RPMI7951 (cell line): Measurements from ENCODE around the gene ATP1A1. TPM values are rescaled to one million over a fixed set of nuclear protein-coding genes. Genes with fewer than 3 reads are reported as not detected.

Source experiments
- DNase-seq: peaks from one replicate; pipeline ENCODE4 v3.0.0-alpha.2; 2012; ENCODE audit warnings: low read depth
- total RNA-seq: library from RNA; depleted of rRNA; stranded (reverse); fragments of >200 nt; shearing (Covaris generic); gene quantifications from 2 replicates; pipeline ENCODE4 v1.2.3, GENCODE V29; 2014

Gene ATP1A1
- total RNA-seq, 1 experiment from 2014 or later, result 57.3 TPM

DNA sequence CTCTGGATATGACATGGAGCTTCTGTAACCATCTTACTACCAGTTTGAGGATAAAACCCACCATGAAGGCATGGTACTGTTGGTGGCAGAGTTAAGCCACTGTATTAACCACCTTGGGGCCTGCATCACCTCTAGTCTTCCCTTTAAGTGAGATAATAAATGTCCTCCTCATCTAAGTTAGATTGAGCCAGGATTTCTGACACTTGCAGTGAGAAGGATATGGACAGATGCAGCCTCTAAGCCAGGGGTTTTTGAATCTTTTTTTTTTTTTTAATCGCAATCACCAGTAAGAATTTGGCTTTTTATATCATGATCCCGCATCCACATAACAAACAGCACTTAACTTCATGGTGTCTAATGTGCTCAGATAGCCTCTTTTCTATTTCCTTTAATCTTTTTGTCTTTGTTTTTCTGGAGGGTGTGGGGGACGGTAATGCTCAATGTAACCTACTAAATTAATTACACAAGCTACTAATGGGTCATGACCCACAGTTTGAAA, 42.2 kb downstream of the ATP1A1 start:
- DNase-seq, result no peak

DNA sequence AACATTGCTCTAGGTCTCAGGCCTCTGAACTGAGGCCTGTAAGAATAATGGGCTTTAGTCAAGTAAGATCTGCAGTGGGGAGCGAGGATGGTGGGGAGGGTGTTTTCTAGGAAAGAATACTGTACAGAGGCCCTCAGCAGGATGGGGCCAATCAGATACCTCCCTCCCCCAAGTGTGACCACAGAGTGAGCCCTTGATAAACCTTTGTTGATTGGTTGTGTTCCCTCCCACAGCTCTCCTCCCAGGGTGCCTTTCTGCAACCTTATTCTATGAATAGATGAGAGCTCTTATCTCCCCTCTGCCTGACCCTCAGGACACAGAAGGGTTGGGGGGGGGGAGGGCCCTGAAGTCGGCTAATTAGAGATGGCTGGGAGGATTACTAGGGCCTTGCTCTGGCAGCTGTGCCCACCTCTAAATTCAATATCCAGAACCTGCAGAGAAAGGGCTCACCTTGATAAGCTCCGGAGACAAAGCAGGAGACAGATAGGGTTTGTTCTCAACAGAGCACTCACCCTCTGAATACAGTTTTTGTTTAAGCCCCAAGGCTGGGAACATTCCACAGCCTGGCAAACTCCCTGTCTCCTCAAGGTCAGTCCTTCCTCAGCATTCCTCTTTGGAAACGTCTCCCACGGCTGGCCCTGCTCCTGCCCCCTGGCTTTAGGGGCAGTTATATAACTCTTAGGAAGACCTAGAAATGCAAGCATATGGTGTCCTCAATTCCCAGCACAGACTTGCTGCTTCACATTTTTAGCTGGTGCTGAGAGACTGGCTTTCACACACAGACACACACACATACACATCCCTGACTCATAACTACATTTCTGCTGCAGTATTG, 42.9 kb downstream of the ATP1A1 start:
- DNase-seq, result no peak

DNA sequence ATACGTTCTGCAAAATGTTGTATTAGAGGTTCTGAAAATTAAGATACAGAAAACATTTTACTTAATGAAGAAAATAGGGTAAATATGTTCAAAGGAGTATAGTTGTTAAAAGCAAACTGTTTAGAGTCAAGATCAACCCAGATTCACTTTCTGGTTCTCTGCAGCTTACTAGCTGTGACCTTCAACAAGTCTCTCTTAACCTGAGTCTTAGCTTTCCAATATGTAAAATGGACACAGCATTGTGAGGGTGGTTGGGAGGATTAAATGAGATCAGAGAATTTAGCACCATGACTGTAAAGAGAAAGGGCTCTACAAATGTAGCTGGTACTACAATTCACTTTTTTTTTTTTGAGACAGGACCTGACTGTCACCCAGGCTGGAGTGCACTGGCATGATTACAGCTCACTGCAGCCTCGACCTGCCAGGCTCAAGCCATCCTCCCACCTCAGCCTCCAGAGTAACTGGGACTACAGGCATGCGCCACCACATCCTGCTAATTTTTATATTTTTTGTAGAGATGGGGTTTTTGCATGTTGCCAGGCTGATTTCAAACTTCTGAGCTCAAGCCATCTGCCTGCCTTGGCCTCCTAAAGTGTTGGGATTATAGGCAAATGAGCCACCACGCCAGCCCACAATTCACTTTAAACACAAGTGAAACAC, 43.9 kb downstream of the ATP1A1 start:
- DNase-seq, result no peak

DNA sequence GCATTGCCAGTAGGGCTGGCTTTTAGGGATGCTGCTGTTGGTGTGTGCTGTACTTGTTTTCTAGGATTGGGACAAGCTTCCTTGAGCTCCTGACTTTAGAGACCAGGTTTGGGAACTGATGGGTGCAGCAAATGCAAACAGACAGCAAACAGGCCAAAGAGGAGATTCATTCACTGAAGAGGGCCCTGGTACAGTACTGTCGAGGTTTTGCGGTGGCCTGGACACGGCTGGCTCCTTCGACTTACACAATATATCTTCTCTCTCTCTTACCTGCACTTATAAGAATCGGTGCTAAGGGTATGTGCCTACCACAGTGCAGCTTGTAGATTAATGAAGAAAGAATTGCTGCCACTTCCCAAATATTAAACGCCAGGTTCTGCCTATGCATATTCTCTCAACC, 44.6 kb downstream of the ATP1A1 start:
- no peak for DNase-seq

DNA sequence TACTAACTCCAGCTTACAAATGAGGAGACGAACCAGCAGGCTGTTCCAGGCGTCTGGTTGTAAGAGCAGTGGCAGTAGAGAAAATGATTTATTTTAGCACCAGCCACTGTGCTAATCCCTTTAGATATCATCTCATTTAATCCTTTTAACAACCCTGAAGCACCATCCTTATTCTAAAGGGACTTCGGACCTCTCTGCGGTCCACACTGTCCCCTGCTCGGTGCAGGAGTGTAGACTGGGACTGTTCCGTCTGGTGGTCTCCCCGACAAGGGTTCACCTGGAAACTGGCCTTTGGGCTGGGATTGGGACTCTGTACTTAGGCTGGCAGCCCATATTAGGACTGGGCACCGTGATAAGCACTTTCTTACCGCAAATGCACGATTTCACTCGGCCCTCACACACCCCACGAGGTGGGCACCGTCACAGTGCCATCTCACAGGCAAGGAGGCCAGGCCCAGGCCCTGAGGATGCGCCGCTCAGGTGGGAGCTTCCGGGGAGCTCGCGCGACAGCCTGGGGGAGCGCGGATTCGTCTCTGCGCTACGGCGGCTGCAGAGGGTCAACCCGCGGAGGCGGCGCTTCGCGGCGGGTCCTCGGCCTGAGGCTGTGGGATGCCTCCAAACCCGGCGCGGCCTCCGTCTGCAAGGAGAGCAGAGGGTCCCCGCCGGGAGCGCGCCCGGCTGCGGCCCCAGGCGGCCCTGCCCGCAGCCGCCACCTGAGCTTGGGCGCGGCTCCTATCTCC, 45.2 kb downstream of the ATP1A1 start:
- peak; percentile 82 for DNase-seq

DNA sequence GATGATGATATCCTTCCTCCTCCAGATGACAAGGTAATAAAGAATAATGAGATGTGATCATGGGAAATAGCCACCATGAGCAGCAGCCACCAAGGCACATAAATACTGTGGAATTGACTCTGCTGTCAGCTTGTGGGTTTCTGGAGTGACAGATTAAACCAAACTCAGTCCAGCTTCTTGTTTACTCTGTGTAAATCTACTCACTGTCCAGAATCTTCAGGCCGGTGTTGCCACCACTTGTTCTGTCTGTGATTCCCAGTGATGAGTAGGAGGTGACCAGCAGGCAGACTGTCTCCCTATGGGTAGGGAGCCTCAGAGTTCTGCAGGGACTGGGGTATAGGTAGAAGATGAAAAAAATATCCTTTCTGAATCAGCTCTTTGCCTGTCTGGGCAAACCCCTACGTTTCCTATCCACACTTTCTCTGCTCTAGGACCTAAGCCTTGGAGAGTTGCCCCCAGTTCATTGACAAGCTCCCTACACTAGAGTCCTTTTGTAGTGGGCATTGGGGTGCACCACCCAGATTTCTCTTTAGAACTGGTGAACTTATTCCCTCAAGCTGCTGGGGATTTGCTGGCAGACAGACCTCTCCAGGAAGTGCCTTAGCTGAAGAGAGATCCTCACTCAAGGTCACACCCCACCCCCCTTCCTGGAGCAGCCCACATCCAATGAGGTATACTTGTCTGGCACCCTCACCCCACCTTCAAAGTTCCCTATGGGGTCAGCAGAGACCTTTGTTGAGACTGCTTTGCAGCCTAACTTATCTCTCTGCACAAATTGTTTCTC, 47.6 kb downstream of the ATP1A1 start:
- DNase-seq, result no peak

DNA sequence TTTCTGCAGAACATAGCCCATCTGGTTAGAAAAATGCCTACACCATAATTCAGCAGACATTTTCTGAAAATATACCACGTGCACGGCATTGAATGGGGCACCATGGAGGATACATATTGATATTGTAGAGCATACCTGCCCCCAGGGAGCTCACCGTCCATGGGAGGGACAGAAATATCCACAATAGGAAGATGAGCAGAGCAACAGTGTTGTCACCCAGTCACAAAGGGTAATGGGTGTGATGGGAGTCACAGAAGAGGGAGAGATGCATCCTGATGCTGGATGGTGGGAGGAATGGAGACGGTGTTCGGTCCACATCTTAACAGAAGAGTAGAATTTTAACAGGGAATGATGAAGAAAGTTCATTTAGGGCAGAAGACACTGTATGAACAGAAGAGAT, 51.4 kb downstream of the ATP1A1 start:
- no peak for DNase-seq

DNA sequence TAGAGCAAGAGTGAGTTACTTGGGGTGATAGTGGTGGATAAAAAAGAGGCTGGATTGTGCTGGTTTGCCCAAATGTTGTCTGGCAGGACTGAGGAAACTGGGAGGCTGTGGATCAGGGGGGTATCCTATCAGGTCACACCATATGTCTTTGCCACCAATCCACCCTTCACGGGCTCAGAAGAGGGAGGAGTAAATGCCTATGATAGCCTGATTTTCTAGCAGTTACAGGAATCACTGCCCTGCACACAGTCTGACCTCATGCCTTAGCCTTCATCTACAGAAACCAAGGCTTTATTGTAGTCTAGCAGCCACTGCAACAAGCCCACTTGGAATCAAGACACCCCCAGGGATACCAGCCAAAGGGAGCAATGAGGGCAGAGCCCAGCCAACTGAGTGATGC, 51.8 kb downstream of the ATP1A1 start:
- no peak for DNase-seq

DNA sequence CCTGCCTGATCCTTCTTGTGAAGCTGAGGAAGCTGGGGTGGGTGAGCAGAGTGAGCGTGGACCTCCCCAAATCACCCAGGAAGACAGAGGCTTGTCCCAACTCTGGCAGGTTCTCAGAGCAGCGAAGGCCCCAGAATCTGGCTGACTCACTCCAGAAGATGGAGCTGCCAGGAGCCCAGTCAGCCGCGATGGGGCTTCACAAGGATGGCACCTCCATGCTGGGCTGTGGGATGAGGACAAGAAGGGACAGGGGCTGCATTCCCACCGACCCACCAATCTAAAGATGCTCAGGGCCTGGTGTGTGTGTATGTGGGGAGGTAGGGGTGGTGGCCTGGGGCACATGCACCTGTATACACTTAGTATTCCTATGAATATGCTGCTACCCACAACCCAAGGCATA, 52.9 kb downstream of the ATP1A1 start:
- no peak for DNase-seq

DNA sequence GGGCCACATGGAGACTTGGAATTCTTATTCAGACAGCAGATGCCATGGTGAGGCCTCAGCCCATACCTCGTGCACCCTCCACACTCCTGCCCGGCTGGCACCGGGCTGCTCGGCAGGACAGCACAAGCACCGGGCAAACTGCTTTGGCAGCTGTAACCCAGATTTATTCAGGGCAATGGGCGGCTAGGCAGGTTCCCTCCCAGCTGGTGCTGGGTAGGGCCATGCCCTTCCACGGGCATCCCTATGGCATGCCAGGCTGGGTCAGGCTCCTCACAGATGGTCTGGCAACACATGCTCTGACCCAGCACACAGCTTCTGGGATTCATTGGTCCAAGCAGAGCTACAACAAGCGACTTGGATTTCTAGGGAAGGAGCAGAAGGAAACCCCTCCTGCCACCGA, 53.4 kb downstream of the ATP1A1 start:
- DNase-seq, result no peak

DNA sequence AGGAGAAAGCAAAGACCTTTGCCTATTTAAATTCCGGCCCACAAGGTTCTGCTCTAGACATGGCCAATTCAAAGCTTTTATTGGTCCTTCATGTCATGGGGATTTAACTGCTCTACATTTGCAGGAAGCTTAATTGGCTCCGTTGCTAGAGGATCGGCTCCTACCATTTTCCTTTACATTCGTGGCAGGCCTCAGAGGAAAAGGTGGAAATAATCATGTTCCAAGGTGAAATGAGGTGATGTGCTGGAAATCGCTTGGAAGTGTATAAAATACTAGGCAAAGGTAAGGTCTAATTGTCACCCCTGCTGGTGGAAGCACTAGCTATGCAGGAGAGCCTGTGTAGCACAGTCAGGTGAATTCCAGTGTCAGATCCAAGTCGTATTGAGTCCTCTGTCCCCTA, 55.5 kb downstream of the ATP1A1 start:
- DNase-seq, result no peak

DNA sequence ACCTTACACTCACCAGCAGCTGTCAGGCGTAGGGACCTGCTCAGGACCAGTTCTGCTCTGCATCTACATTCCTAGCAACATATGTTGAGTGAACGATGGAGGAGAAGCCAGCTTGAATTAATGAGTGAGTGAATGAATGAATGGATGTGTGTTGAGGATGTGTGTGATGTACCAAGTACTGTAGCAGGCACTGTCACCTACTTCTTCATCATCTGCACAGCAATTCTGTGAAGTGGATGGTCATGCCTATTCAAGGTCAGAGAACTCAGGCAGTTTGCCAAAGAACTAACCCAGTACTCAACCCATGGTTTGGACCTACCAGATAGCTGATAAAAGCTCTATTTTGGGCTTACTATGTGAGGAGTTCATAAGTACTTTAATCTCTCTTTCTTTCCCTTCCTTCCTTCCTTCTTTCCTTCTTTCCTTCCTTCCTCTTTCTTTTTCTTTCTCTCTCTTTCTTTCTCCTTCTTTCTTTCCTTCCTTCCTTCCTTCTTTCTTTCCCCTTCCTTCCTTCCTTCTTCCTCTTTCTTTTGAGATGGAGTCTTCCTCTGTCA, 56.9 kb downstream of the ATP1A1 start:
- no peak for DNase-seq

DNA sequence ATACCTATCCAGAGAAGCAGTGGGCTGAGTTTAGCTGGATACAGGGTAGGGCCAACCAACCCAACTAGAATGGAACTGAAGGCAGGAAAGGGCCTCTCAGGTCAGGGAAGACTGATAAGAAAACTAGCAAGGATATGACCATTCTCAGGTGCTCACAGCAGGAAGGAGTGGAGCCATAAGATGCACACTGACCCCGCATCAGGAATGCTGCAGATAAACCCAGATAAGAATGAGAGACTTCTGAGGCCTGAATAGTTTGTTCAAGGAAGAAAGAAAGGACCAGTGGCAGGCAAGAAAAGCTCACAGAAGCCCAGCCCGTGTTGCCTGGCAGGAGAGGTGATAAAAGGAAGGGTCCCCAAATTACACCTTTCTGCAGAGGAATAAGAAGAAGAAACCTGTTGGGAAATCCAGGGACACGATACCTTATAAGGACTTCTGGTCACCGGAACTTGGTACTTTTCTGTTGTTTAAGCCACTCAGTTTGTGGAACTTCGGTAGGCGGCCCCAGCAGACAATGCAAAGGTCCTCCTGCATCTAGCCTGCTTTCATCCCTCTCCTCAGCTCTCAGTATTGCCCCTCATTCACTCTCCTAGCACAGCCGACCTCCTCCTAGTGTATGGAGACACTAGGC, 58.9 kb downstream of the ATP1A1 start:
- DNase-seq, result no peak

DNA sequence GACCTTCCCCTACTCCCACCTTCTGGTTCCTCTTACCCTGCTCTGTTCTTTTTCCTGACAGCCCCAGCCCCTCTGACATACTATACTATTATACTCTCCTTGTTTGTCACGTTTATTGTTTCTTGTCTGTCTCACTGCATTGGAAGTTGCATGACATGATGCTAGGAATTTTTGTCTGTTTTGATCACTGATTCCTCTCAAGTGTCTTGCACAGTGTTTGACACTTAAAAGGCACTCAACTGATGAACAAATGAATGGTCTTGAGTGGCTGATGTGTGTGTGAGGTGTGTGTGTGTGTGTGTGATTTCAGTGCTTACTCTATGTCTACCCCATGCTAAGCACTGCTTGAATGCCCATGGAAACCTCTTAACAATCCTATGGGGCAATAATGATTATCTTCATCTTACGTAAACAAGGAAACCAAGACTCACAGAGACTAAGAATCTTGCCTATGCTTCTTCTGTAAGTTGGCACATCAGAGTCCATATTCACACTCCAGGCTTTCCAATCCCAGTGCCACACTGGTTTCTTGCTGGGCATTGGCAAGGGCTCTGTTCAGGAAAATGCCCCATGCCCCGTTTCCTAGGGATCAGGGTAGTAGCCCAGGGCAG, 59.7 kb downstream of the ATP1A1 start:
- no peak for DNase-seq

DNA sequence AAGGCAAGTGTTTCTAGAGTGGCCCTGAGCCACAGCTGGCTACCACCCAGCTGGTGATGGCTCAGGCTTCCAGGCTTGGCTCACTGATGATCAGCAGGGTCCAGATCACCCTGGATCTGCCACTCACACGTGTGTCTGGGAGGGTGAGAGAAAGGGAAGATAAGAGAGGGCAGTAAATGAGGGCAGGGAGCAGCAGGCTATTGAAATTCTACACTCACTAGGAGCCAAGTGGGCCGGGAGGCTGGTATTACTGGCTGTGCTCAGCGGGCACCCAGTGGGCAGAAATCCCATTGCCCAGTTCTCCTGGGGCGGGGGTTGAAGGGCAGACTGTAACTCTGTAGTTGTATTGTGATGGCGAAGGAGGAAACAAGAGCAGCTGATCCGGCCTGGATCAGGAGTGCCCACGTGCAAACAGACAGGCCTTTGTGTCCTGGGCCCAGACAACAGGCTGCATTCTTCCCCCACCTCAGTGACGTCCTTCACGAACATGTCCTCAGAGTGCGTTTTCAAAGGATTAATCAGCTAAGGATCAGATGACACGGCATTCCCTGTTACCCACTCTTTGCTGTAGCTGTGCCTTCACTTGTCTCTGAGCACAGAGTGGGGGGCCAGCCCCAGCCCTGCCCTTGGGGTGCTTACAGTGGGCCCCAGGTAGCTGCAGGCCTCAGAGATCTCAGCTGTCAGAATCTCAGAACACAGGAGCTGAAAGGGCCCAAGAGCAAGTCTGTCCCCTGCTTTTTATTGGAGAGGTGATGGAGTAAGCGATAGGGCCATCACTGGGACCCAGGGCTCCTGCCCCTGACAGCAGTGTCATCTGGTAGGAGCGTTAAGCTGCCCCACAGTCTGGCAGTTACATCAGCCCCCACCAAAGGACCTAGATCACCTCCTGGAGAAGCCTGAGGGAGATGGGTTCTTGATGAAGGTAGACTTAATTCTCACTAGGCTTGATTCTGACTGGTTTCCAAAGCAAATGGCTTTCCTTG, 60.5 kb downstream of the ATP1A1 start:
- DNase-seq, result peak; percentile 72

DNA sequence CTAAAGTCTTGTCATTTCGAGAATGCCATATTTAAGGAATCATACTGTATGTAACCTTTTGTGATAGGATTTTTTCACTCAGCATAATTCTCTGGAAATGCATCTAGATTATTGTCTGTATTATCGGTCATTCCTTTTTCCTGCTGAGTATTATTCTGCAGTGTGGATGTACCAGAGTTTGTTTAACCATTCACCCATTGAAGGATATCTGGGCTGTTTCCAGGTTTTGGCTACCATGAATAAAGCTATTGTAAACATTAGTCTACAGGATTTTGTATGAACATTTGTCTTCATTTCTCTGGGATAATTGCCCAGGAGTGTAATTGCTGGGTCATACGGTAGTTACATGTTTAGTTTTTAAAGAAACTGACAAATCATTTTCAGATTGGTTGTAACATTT, 61.8 kb downstream of the ATP1A1 start:
- no peak for DNase-seq

DNA sequence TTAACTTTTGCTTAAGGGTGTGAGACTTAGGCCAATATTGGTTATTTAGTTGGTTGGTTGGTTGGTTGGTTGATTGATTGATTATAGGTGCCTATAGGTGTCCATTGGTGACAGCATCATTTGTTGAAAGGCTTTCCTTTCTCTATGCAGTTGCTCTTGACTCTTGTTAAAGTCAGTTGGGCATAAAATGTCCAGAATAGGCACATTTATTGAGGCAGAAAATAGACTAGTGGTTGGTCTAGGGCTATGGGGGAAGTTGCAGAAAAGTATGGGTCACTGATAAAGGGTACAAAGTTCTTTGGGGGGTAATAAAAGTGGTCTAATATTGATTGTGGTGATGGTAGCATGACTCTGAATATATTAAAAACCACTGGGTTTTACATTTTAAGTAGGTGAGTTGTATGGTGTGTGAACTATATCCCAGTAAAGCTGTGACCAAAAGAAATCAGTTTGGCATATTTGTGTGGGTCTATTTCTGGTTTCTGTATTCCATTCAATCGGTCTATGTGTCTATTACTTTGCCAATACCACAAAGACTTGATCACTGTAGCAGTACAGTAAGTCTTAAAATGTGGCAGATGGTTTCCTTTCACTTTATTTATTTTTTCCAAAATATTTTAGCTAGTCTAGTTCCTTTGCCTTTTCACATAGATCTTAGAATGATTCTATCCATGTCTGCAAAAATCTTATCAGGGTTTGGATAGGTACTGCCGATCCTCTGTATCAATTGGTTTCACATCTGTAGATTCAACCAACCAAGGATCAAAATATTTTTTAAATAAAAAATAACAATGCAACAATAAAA, 63.0 kb downstream of the ATP1A1 start:
- DNase-seq, result no peak

DNA sequence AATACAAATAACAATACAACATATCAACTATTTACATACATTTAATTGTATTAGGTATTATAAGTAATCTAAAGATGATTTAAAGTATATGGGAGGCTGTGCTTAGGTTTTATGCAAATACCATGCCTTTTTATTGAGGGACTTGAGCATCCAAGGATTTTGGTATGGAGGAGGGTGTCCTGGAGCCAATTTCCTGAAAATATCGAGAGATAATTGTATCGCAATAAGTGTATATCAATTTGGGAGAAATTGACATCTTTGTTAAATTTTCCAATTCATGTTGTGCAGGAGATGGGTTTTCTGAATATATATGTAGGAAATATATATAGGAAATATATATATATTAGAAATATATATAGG, 63.5 kb downstream of the ATP1A1 start:
- no peak for DNase-seq

DNA sequence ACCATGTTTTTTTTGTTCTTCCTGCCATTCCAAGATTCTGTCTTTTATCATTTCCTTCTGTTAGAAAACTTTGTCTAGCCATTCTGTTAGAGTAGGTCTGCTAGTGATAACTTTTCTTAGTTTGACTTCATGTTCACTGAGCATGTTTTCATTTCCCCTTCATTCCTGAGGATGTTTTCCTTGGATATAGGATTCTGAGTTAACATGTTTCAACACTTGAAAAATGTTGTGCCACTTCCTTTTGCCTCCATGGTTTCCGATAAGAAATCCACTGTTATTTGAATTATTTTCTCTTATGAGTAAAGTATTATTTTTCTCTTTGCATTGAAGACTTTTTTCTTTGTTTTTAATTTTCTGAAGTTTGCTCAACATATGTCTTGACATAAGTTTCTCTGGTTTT, 66.7 kb downstream of the ATP1A1 start:
- DNase-seq, result no peak
